ENCODE measurements around the gene RORB. TPM values are rescaled to one million over a fixed set of nuclear protein-coding genes. Genes with fewer than 3 reads are reported as not detected.

Gene RORB
- total RNA-seq, 1 donor from 2014 or later, result 0.11 TPM

GRCh38 chr9:74557571-74557970 lies 60.4 kb downstream of the RORB start:
- Mint-ChIP-seq H3K36me3 (ENCODE audit: low read depth, unreplicated experiment) (no peaks in the 10 kb centered on the region), H3K27me3 (ENCODE audit: low read depth, unreplicated experiment) (no peaks in the 10 kb centered on the region), H3K27ac (ENCODE audit: unreplicated experiment) (no peak overlapping the region), H3K9me3 (ENCODE audit: unreplicated experiment) (no peaks in the 10 kb centered on the region), H3K4me1 (ENCODE audit: low read depth, unreplicated experiment) (peaks cover 7% of the 10 kb centered on the region), H3K4me3 (ENCODE audit: unreplicated experiment) (no peak overlapping the region)
- Histone ChIP-seq H3K9ac (ENCODE audit: low read length) (no peak overlapping the region), H3K4me1 (ENCODE audit: insufficient read depth, low read length) (peaks cover 14% of the 10 kb centered on the region), H3K79me2 (ENCODE audit: insufficient read depth, low read length) (no peaks in the 10 kb centered on the region), H2AFZ (ENCODE audit: low read depth, low read length) (no peak overlapping the region), H3K27ac (ENCODE audit: low read depth, low read length) (no peak overlapping the region), H4K20me1 (ENCODE audit: insufficient read depth, low read length) (no peaks in the 10 kb centered on the region), H3K27me3 (ENCODE audit: insufficient read depth, low read length) (no peaks in the 10 kb centered on the region), H3K36me3 (ENCODE audit: insufficient read depth, low read length) (no peaks in the 10 kb centered on the region), H3K9me3 (ENCODE audit: insufficient read depth, low read depth, low read length) (no peaks in the 10 kb centered on the region), H3K4me3 (ENCODE audit: insufficient read depth, low read depth, low read length) (no peak overlapping the region), H3K4me2 (ENCODE audit: low read length) (peak overlapping the region; percentile 71)
- no peak for TF ChIP-seq CTCF (IDR thresholded peaks at IDR 0.05; ENCODE audit: insufficient read depth, low read depth, low read length)
- no peak for TF ChIP-seq EZH2 (IDR thresholded peaks at IDR 0.05; ENCODE audit: insufficient read depth, low read length)
- DNase-seq (ENCODE audit: low read depth), result no peak
- no peak for FAIRE-seq

- TF ChIP-seq EZH2 (IDR thresholded peaks at IDR 0.05; ENCODE audit: insufficient read depth, low read length), result no peak
- no peak for TF ChIP-seq CTCF (IDR thresholded peaks at IDR 0.05; ENCODE audit: insufficient read depth, low read depth, low read length)
- H3K9ac ChIP-seq (ENCODE audit: low read length), result no peak overlapping the region
- no peak overlapping the region for H3K27ac ChIP-seq (ENCODE audit: low read depth, low read length)
- no peaks in the 10 kb centered on the region for H3K4me1 ChIP-seq (ENCODE audit: insufficient read depth, low read length)
- no peaks in the 10 kb centered on the region for H3K79me2 ChIP-seq (ENCODE audit: insufficient read depth, low read length)
- H3K4me2 ChIP-seq (ENCODE audit: low read length), result no peak overlapping the region
- H3K36me3 Mint-ChIP-seq (ENCODE audit: low read depth, unreplicated experiment), result no peaks in the 10 kb centered on the region
- H3K4me3 ChIP-seq (ENCODE audit: insufficient read depth, low read depth, low read length), result no peak overlapping the region
- H3K27me3 Mint-ChIP-seq (ENCODE audit: low read depth, unreplicated experiment), result no peaks in the 10 kb centered on the region
- H4K20me1 ChIP-seq (ENCODE audit: insufficient read depth, low read length), result no peaks in the 10 kb centered on the region
- no peaks in the 10 kb centered on the region for H3K9me3 ChIP-seq (ENCODE audit: insufficient read depth, low read depth, low read length)
- no peaks in the 10 kb centered on the region for H3K27me3 ChIP-seq (ENCODE audit: insufficient read depth, low read length)
- H3K4me1 Mint-ChIP-seq (ENCODE audit: low read depth, unreplicated experiment), result no peaks in the 10 kb centered on the region
- H3K4me3 Mint-ChIP-seq (ENCODE audit: unreplicated experiment), result no peak overlapping the region
- no peaks in the 10 kb centered on the region for H3K9me3 Mint-ChIP-seq (ENCODE audit: unreplicated experiment)
- H2AFZ ChIP-seq (ENCODE audit: low read depth, low read length), result no peak overlapping the region
- FAIRE-seq (no peak), DNase-seq (ENCODE audit: low read depth) (no peak)
- no peaks in the 10 kb centered on the region for H3K36me3 ChIP-seq (ENCODE audit: insufficient read depth, low read length)
- H3K27ac Mint-ChIP-seq (ENCODE audit: unreplicated experiment), result no peak overlapping the region
These were observed 65.5 kb downstream of the RORB start for GRCh38 chr9:74562611-74563010.

GRCh38 chr9:74570879-74571512 lies 73.9 kb downstream of the RORB start:
- Mint-ChIP-seq H3K4me3 (ENCODE audit: unreplicated experiment) (no peak overlapping the region), H3K4me1 (ENCODE audit: low read depth, unreplicated experiment) (peaks cover 3% of the 10 kb centered on the region), H3K27ac (ENCODE audit: unreplicated experiment) (no peak overlapping the region)

More at GRCh38 chr9:74570879-74571512, 73.9 kb downstream of the RORB start:
- H3K79me2 ChIP-seq (ENCODE audit: insufficient read depth, low read length), result no peaks in the 10 kb centered on the region
- Mint-ChIP-seq H3K36me3 (ENCODE audit: low read depth, unreplicated experiment) (no peaks in the 10 kb centered on the region), H3K9me3 (ENCODE audit: unreplicated experiment) (no peaks in the 10 kb centered on the region), H3K27me3 (ENCODE audit: low read depth, unreplicated experiment) (peaks cover 3% of the 10 kb centered on the region)
- H3K9ac ChIP-seq (ENCODE audit: low read length), result no peak overlapping the region
- H2AFZ ChIP-seq (ENCODE audit: low read depth, low read length), result no peak overlapping the region
- no peaks in the 10 kb centered on the region for H3K36me3 ChIP-seq (ENCODE audit: insufficient read depth, low read length)
- no peak for FAIRE-seq
- no peaks in the 10 kb centered on the region for H4K20me1 ChIP-seq (ENCODE audit: insufficient read depth, low read length)
- no peaks in the 10 kb centered on the region for H3K9me3 ChIP-seq (ENCODE audit: insufficient read depth, low read depth, low read length)
- H3K27me3 ChIP-seq (ENCODE audit: insufficient read depth, low read length), result no peaks in the 10 kb centered on the region
- peak; percentile 78 for TF ChIP-seq CTCF (IDR thresholded peaks at IDR 0.05; ENCODE audit: insufficient read depth, low read depth, low read length)
- no peak for TF ChIP-seq EZH2 (IDR thresholded peaks at IDR 0.05; ENCODE audit: insufficient read depth, low read length)
- no peak overlapping the region for H3K4me3 ChIP-seq (ENCODE audit: insufficient read depth, low read depth, low read length)
- no peak overlapping the region for H3K4me2 ChIP-seq (ENCODE audit: low read length)
- H3K4me1 ChIP-seq (ENCODE audit: insufficient read depth, low read length), result peaks cover 7% of the 10 kb centered on the region
- DNase-seq (ENCODE audit: low read depth), result no peak
- H3K27ac ChIP-seq (ENCODE audit: low read depth, low read length), result no peak overlapping the region

All from astrocyte (in vitro differentiated cells and primary cell).